Skeletal muscle tissue (tissue), 4 donors: ENCODE measurements around the gene RIMS4. TPM values are rescaled to one million over a fixed set of nuclear protein-coding genes. Genes with fewer than 3 reads are reported as not detected.

ENCODE experiments used
- H3K27ac ChIP-seq: one replicate; pipeline ENCODE4 v1.7.0; 2013; ENCODE audit warnings: mild to moderate bottlenecking, low read depth, low read length, inconsistent platforms
- H3K27me3 ChIP-seq, 3 donors: one replicate each; pipeline ENCODE4 v1.7.0; 2013; ENCODE audit warnings: low read length in 3 of 3; ENCODE audit not compliant: control insufficient read depth in 3 of 3, insufficient read depth in 3 of 3
- H3K36me3 ChIP-seq, 3 donors: one replicate each; pipeline ENCODE4 v1.7.0; 2013; ENCODE audit warnings: low read length in 3 of 3; ENCODE audit not compliant: control insufficient read depth in 3 of 3, insufficient read depth in 3 of 3
- H3K4me1 ChIP-seq, 3 donors: one replicate each; pipeline ENCODE4 v1.7.0; 2013; ENCODE audit warnings: low read length in 3 of 3, mild to moderate bottlenecking in 3 of 3; ENCODE audit not compliant: control insufficient read depth in 3 of 3, insufficient read depth in 3 of 3
- H3K4me3 ChIP-seq, 3 donors: one replicate each; pipeline ENCODE4 v1.7.0; 2013; ENCODE audit warnings: low read length in 3 of 3
- H3K9ac ChIP-seq, 3 donors: one replicate each; pipeline ENCODE4 v1.7.0; 2013; ENCODE audit warnings: low read length in 3 of 3, mild to moderate bottlenecking in 3 of 3, moderate library complexity in 2 of 3, low read depth in 1 of 3
- H3K9me3 ChIP-seq, 3 donors: one replicate each; pipeline ENCODE4 v1.7.0; 2013; ENCODE audit warnings: low read length in 3 of 3; ENCODE audit not compliant: control insufficient read depth in 3 of 3
- total RNA-seq: library from RNA; depleted of rRNA; stranded (reverse); fragments of >200 nt; gene quantifications from one replicate; pipeline ENCODE4 v1.2.3, GENCODE V29; 2014
- donor health status: Osteomylitis.

Gene RIMS4
- total RNA-seq, 1 donor from 2014 or later: 3.1 TPM

GRCh38 chr20:44720997-44721784 lies 89.2 kb downstream of the RIMS4 start:
- H3K9me3 ChIP-seq: no peaks in the 10 kb centered on the region
- no peak overlapping the region for H3K9ac ChIP-seq
- H3K27me3 ChIP-seq: no peaks in the 10 kb centered on the region
- H3K27ac ChIP-seq: no peak overlapping the region
- peaks cover 0 to 13% (median 3%) of the 10 kb centered on the region in 3 donors for H3K36me3 ChIP-seq
- H3K4me1 ChIP-seq: peaks cover 9 to 13% (median 10%) of the 10 kb centered on the region in 3 donors
- no peak overlapping the region for H3K4me3 ChIP-seq

GRCh38 chr20:44720621-44720996 lies 89.7 kb downstream of the RIMS4 start:
- Histone ChIP-seq H3K27ac (no peak overlapping the region), H3K9me3 (no peaks in the 10 kb centered on the region), H3K27me3 (no peaks in the 10 kb centered on the region), H3K36me3 (peaks cover 0 to 13% (median 0%) of the 10 kb centered on the region in 3 donors), H3K4me1 (peaks cover 12 to 19% (median 15%) of the 10 kb centered on the region in 3 donors), H3K4me3 (no peak overlapping the region), H3K9ac (no peak overlapping the region)

- Histone ChIP-seq H3K9ac (no peak overlapping the region), H3K27me3 (no peaks in the 10 kb centered on the region), H3K36me3 (peaks cover 0 to 13% (median 0%) of the 10 kb centered on the region in 3 donors), H3K27ac (no peak overlapping the region), H3K9me3 (no peaks in the 10 kb centered on the region), H3K4me3 (no peak overlapping the region), H3K4me1 (peaks cover 19 to 26% (median 23%) of the 10 kb centered on the region in 3 donors)
These were observed 90.5 kb downstream of the RIMS4 start for GRCh38 chr20:44719841-44720240.

- H3K27me3 ChIP-seq: no peaks in the 10 kb centered on the region
- H3K27ac ChIP-seq: no peak overlapping the region
- no peaks in the 10 kb centered on the region for H3K9me3 ChIP-seq
- H3K9ac ChIP-seq: peak overlapping the region in 1 of 3 donors; percentile 8
- H3K4me1 ChIP-seq: peaks cover 31 to 39% (median 35%) of the 10 kb centered on the region in 3 donors
- peak overlapping the region in 1 of 3 donors; percentile 51 for H3K4me3 ChIP-seq
- peaks cover 0 to 4% (median 0%) of the 10 kb centered on the region in 3 donors for H3K36me3 ChIP-seq
These were observed 92.4 kb downstream of the RIMS4 start for GRCh38 chr20:44717986-44718385.

GRCh38 chr20:44716309-44717106 lies 93.8 kb downstream of the RIMS4 start:
- H3K9me3 ChIP-seq: no peaks in the 10 kb centered on the region
- H3K27ac ChIP-seq: peak overlapping the region; percentile 0
- peaks cover 31 to 39% (median 35%) of the 10 kb centered on the region in 3 donors for H3K4me1 ChIP-seq
- no peaks in the 10 kb centered on the region for H3K27me3 ChIP-seq
- H3K4me3 ChIP-seq: peak overlapping the region; percentile 56 to 67 (median 67)
- H3K9ac ChIP-seq: peak overlapping the region in 2 of 3 donors; percentile 5 to 82
- H3K36me3 ChIP-seq: peaks cover 0 to 4% (median 0%) of the 10 kb centered on the region in 3 donors

GRCh38 chr20:44715499-44716308 lies 94.6 kb downstream of the RIMS4 start:
- H3K4me1 ChIP-seq: peaks cover 29 to 37% (median 33%) of the 10 kb centered on the region in 3 donors
- peak overlapping the region; percentile 56 to 67 (median 67) for H3K4me3 ChIP-seq
- peak overlapping the region in 2 of 3 donors; percentile 4 to 82 for H3K9ac ChIP-seq
- peaks cover 0 to 3% (median 0%) of the 10 kb centered on the region in 3 donors for H3K36me3 ChIP-seq
- H3K9me3 ChIP-seq: no peaks in the 10 kb centered on the region
- peak overlapping the region; percentile 0 for H3K27ac ChIP-seq
- H3K27me3 ChIP-seq: no peaks in the 10 kb centered on the region

- Histone ChIP-seq H3K4me3 (peak within 1 kb of the TSS; percentile 56 to 67 (median 67)), H3K27ac (peak within 1 kb of the TSS; percentile 59), H3K4me1 (peaks cover 24 to 31% (median 29%) of the 10 kb centered on the region in 3 donors), H3K9me3 (no peaks in the 10 kb centered on the region), H3K9ac (peak within 1 kb of the TSS; percentile 20 to 82 (median 73)), H3K36me3 (peaks cover 0 to 2% (median 0%) of the 10 kb centered on the region in 3 donors), H3K27me3 (no peaks in the 10 kb centered on the region)
These were observed 95.4 kb downstream of the RIMS4 start, which contains the start of gene CCN5 for GRCh38 chr20:44714701-44715498. Gene CCN5 (plus strand): TSS chr20:44715369. CDS start chr20:44715391, 22 bp downstream.

GRCh38 chr20:44714102-44714700 lies 96.1 kb downstream of the RIMS4 start:
- Histone ChIP-seq H3K27ac (peak overlapping the region; percentile 59), H3K9ac (peak overlapping the region in 2 of 3 donors; percentile 20 to 82), H3K4me3 (peak overlapping the region; percentile 56 to 67 (median 67)), H3K27me3 (no peaks in the 10 kb centered on the region), H3K36me3 (peaks cover 0 to 2% (median 0%) of the 10 kb centered on the region in 3 donors), H3K9me3 (no peaks in the 10 kb centered on the region), H3K4me1 (peaks cover 24 to 30% (median 28%) of the 10 kb centered on the region in 3 donors)
